Stimulated activated CD4-positive, alpha-beta T cell treated with anti-CD3 and anti-CD28 coated beads, Interleukin-12 subunit alpha, Interleukin-12 subunit beta, amount 100 ng/mL, for 48 hours (primary cell): ENCODE data around the gene SLC9A3.

Experiments
- DNase-seq, 3 donors: peaks; one replicate each; pipeline ENCODE4 v3.0.0-alpha.2; 2020; ENCODE audit warnings: low read depth in 2 of 3, low spot score in 1 of 3

SLC9A3 gene

GRCh38 chr5:539469-540070 lies 15.3 kb upstream of the SLC9A3 start:
- no peak for DNase-seq

- no peak for DNase-seq
Measured at GRCh38 chr5:538801-539468, 14.7 kb upstream of the SLC9A3 start.

GRCh38 chr5:538271-538771 lies 14.1 kb upstream of the SLC9A3 start:
- DNase-seq, result no peak

GRCh38 chr5:537621-538071 lies 13.4 kb upstream of the SLC9A3 start:
- no peak for DNase-seq

- no peak for DNase-seq
Measured at GRCh38 chr5:537098-537497, 12.8 kb upstream of the SLC9A3 start.

GRCh38 chr5:535846-536698 lies 11.8 kb upstream of the SLC9A3 start:
- DNase-seq, result no peak

GRCh38 chr5:534743-535671 lies 10.8 kb upstream of the SLC9A3 start:
- no peak for DNase-seq

- DNase-seq, result no peak
Measured at GRCh38 chr5:533955-534742, 9.9 kb upstream of the SLC9A3 start.

GRCh38 chr5:533243-533954 lies 9.2 kb upstream of the SLC9A3 start:
- no peak for DNase-seq

GRCh38 chr5:532521-533242 lies 8.4 kb upstream of the SLC9A3 start:
- no peak for DNase-seq

- DNase-seq, result no peak
Measured at GRCh38 chr5:531749-532315, 7.6 kb upstream of the SLC9A3 start.

GRCh38 chr5:531101-531748 lies 7.0 kb upstream of the SLC9A3 start:
- DNase-seq, result no peak

GRCh38 chr5:530001-530955 lies 6.0 kb upstream of the SLC9A3 start:
- no peak for DNase-seq

- no peak for DNase-seq
Measured at GRCh38 chr5:528629-529511, 4.6 kb upstream of the SLC9A3 start.
